ENCODE results near the gene LHX3.

Gene LHX3

DNA sequence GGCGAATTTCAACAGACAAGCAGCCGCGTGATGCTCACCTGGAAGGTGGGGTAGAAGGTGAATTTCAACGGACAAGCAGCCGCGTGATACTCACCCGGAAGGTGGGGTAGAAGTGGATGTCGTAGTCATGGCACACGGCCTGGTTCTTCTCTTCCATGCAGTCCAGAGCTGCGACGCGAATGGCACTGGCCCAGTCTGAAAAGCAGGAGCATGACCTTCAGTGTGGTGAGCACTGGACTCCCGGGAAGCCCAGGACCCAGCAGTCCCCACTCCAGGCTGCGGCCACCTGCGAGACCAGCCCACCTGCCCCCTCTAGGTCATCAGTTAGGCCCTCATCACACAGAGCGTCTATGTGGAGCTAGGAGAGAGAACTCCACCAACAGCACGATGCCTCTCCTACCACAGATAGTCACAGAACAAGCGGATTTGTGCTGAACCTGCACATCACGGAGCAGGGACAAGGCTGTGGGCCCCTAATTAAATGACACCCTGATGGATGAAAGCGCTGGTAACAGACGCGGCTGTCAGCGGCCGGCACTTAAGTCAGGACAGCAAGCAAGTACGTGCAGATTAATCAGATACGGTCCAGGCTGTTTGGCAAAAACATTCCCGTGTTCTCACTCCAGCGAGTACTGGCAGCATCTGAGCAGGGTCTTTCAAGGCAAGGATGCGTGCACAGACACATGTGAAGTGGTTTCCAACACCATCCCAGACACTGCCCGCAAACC lies 21.9 kb upstream of the LHX3 start:
- Histone ChIP-seq H3K36me3 (replicated peaks in 1 of 2; ENCODE audit: control insufficient read depth in 2 of 2, insufficient read depth in 2 of 2, low read length in 2 of 2) (peaks cover 9 to 64% of the 10 kb centered on the region in 2 donors), H2AFZ (ENCODE audit: low read length) (no peak overlapping the region), H2BK15ac (ENCODE audit: low read length) (no peak overlapping the region), H3K23ac (ENCODE audit: low read depth, low read length, poor library complexity) (no peak overlapping the region), H2BK5ac (ENCODE audit: low read length) (no peak overlapping the region), H3K9ac (ENCODE audit: low read depth, low read length, poor library complexity) (no peak overlapping the region), H3K4me3 (ENCODE audit: low read length in 2 of 2) (no peak overlapping the region), H3K9me3 (replicated peaks in 1 of 2; ENCODE audit: control insufficient read depth in 2 of 2, insufficient read depth in 1 of 2, low read depth in 1 of 2, low read length in 2 of 2) (no peaks in the 10 kb centered on the region), H2BK120ac (ENCODE audit: low read depth, low read length) (peak overlapping the region; percentile 52), H3K14ac (ENCODE audit: low read length) (no peak overlapping the region), H3K27ac (replicated peaks; ENCODE audit: low read length) (no peak overlapping the region), H3K27me3 (ENCODE audit: control insufficient read depth in 3 of 3, insufficient read depth in 3 of 3, low read depth in 1 of 3, low read length in 3 of 3) (no peaks in the 10 kb centered on the region), H3K4me1 (ENCODE audit: control insufficient read depth in 2 of 2, insufficient read depth in 1 of 2, low read depth in 1 of 2, low read length in 2 of 2) (no peaks in the 10 kb centered on the region), H3K79me1 (ENCODE audit: low read depth, low read length) (peaks cover 18% of the 10 kb centered on the region), H2BK12ac (ENCODE audit: low read length) (no peak overlapping the region), H3K4ac (ENCODE audit: low read length) (no peak overlapping the region), H3K18ac (ENCODE audit: low read length) (no peak overlapping the region), H2AK5ac (ENCODE audit: low read depth, low read length) (peak overlapping the region; percentile 61), H3K4me2 (ENCODE audit: insufficient read depth, low read length, poor library complexity, severe bottlenecking) (no peak overlapping the region), H4K8ac (ENCODE audit: low read depth, low read length) (no peak overlapping the region), H4K91ac (ENCODE audit: low read depth, low read length, poor library complexity) (no peak overlapping the region)
- no CpG with 5 or more reads among the region's 30 CpGs for WGBS, 2 donors (ENCODE audit: extremely low coverage in 2 of 2, insufficient read length in 2 of 2, insufficient replicate concordance in 1 of 2)
- DNase-seq (ENCODE audit: low spot score), result no peak

DNA sequence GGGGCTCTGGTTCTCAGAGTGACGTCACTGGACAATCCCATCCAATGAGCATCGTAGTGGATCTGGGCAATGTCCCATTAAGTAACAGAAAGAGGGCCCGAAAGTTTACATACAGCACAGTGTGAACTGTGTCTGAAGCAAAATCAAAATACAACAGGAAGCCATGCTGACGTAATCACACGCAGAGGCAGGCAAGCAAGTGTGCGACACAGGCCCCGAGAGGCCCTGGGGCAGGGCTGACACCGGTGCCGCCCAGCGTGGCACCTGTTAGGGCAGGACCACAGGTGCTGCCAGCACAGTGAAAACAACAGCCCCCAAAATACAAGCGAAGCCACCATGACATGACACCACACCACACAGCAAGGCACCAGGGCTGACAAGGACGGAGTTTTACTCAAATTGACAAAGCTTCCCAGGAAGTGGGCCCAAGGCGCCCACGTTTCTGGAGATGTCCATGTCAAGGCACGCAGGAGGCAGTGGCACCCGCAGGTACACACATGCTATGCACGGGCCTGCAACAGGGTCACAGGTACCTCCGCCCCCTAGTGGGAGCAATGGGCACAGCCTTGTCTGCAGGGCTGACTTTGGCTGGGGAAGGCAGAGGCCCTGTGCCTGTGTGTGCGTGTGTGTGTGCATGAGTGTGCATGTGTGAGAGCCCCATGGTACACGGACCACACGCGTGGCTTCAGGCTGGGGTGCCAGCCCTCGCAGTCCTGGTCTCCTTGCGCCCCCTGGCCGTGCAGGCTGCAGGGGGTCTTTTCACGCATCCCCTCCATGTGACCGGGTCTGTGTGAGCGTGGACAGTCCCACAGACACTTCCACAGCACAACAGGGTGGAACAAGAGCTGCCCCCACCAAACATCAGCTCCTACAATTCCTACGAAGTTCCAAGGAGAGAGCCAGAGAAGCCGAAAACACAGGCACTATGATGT lies 21.1 kb upstream of the LHX3 start:
- Histone ChIP-seq H2BK5ac (ENCODE audit: low read length) (no peak overlapping the region), H3K18ac (ENCODE audit: low read length) (no peak overlapping the region), H2BK15ac (ENCODE audit: low read length) (no peak overlapping the region), H3K23ac (ENCODE audit: low read depth, low read length, poor library complexity) (peak overlapping the region; percentile 11), H4K91ac (ENCODE audit: low read depth, low read length, poor library complexity) (no peak overlapping the region), H2BK120ac (ENCODE audit: low read depth, low read length) (no peak overlapping the region), H3K9ac (ENCODE audit: low read depth, low read length, poor library complexity) (peak overlapping the region; percentile 81), H3K27ac (replicated peaks; ENCODE audit: low read length) (no peak overlapping the region), H2BK12ac (ENCODE audit: low read length) (no peak overlapping the region), H3K4ac (ENCODE audit: low read length) (no peak overlapping the region), H3K79me1 (ENCODE audit: low read depth, low read length) (peaks cover 22% of the 10 kb centered on the region), H3K4me2 (ENCODE audit: insufficient read depth, low read length, poor library complexity, severe bottlenecking) (no peak overlapping the region), H3K4me1 (ENCODE audit: control insufficient read depth in 2 of 2, insufficient read depth in 1 of 2, low read depth in 1 of 2, low read length in 2 of 2) (no peaks in the 10 kb centered on the region), H3K36me3 (replicated peaks in 1 of 2; ENCODE audit: control insufficient read depth in 2 of 2, insufficient read depth in 2 of 2, low read length in 2 of 2) (peaks cover 9 to 66% of the 10 kb centered on the region in 2 donors), H3K4me3 (ENCODE audit: low read length in 2 of 2) (no peak overlapping the region), H3K9me3 (replicated peaks in 1 of 2; ENCODE audit: control insufficient read depth in 2 of 2, insufficient read depth in 1 of 2, low read depth in 1 of 2, low read length in 2 of 2) (no peaks in the 10 kb centered on the region), H2AK5ac (ENCODE audit: low read depth, low read length) (no peak overlapping the region), H3K27me3 (ENCODE audit: control insufficient read depth in 3 of 3, insufficient read depth in 3 of 3, low read depth in 1 of 3, low read length in 3 of 3) (no peaks in the 10 kb centered on the region), H4K8ac (ENCODE audit: low read depth, low read length) (no peak overlapping the region), H2AFZ (ENCODE audit: low read length) (no peak overlapping the region), H3K14ac (ENCODE audit: low read length) (no peak overlapping the region)
- DNase-seq (ENCODE audit: low spot score), result peak; percentile 60
- WGBS, 2 donors (ENCODE audit: extremely low coverage in 2 of 2, insufficient read length in 2 of 2, insufficient replicate concordance in 1 of 2), result no CpG with 5 or more reads among the region's 30 CpGs

DNA sequence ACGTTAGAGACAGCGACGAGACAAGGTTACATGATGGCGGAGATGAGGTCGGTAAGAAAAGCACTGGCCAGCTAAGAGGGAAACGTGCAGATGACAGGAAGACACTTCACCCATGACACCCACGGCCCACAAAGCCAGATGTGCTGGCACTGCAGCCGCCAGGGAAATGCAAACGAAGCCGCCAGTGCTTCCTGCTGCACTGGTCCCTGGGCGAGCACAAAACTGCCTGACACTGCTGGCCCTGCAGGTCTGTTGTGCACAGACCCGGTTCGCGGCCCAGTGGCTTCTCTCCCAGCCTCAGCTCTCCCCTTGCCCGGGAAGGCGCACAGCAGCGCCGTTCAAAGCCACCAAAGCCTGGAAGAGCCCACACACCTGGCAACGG lies 20.4 kb upstream of the LHX3 start:
- Histone ChIP-seq H3K27ac (replicated peaks; ENCODE audit: low read length) (no peak overlapping the region), H3K18ac (ENCODE audit: low read length) (no peak overlapping the region), H2BK5ac (ENCODE audit: low read length) (no peak overlapping the region), H2BK12ac (ENCODE audit: low read length) (no peak overlapping the region), H2BK15ac (ENCODE audit: low read length) (no peak overlapping the region), H3K9me3 (replicated peaks in 1 of 2; ENCODE audit: control insufficient read depth in 2 of 2, insufficient read depth in 1 of 2, low read depth in 1 of 2, low read length in 2 of 2) (no peaks in the 10 kb centered on the region), H3K14ac (ENCODE audit: low read length) (no peak overlapping the region), H3K23ac (ENCODE audit: low read depth, low read length, poor library complexity) (peak overlapping the region; percentile 23), H3K79me1 (ENCODE audit: low read depth, low read length) (peaks cover 22% of the 10 kb centered on the region), H3K4me1 (ENCODE audit: control insufficient read depth in 2 of 2, insufficient read depth in 1 of 2, low read depth in 1 of 2, low read length in 2 of 2) (no peaks in the 10 kb centered on the region), H3K36me3 (replicated peaks in 1 of 2; ENCODE audit: control insufficient read depth in 2 of 2, insufficient read depth in 2 of 2, low read length in 2 of 2) (peaks cover 9 to 67% of the 10 kb centered on the region in 2 donors), H3K4me2 (ENCODE audit: insufficient read depth, low read length, poor library complexity, severe bottlenecking) (no peak overlapping the region), H3K4ac (ENCODE audit: low read length) (no peak overlapping the region), H4K91ac (ENCODE audit: low read depth, low read length, poor library complexity) (no peak overlapping the region), H3K27me3 (ENCODE audit: control insufficient read depth in 3 of 3, insufficient read depth in 3 of 3, low read depth in 1 of 3, low read length in 3 of 3) (no peaks in the 10 kb centered on the region), H3K9ac (ENCODE audit: low read depth, low read length, poor library complexity) (no peak overlapping the region), H2BK120ac (ENCODE audit: low read depth, low read length) (no peak overlapping the region), H3K4me3 (ENCODE audit: low read length in 2 of 2) (peak overlapping the region in 1 of 2 donors; percentile 16), H2AK5ac (ENCODE audit: low read depth, low read length) (peak overlapping the region; percentile 12), H2AFZ (ENCODE audit: low read length) (no peak overlapping the region), H4K8ac (ENCODE audit: low read depth, low read length) (no peak overlapping the region)
- DNase-seq (ENCODE audit: low spot score), result no peak
- no CpG with 5 or more reads among the region's 19 CpGs for WGBS, 2 donors (ENCODE audit: extremely low coverage in 2 of 2, insufficient read length in 2 of 2, insufficient replicate concordance in 1 of 2)
